ENCODE results near the gene MCTP2.

Gene MCTP2

GRCh38 chr15:94387442-94387841, 156.1 kb downstream of the MCTP2 start:
- TF ChIP-seq SPI1 (IDR thresholded peaks at IDR 0.05; ENCODE audit: borderline replicate concordance, low read depth) (no peak), REST (IDR thresholded peaks at IDR 0.05; ENCODE audit: insufficient replicate concordance, low read depth) (no peak), CTCF (IDR thresholded peaks at IDR 0.05; ENCODE audit: insufficient read depth, low read length) (no peak), POLR2AphosphoS5 (IDR thresholded peaks at IDR 0.05; ENCODE audit: low read depth) (no peak), GABPA (IDR thresholded peaks at IDR 0.05; ENCODE audit: low read depth) (no peak)
- Histone ChIP-seq H3K4me3 (replicated peaks; ENCODE audit: insufficient read depth, low read length) (no peak overlapping the region), H3K27me3 (ENCODE audit: insufficient read depth, poor library complexity, severe bottlenecking) (no peaks in the 10 kb centered on the region), H3K27ac (replicated peaks) (no peak overlapping the region)
- DNase-seq (ENCODE audit: low read depth in 1 of 2, low spot score in 1 of 2): no peak

GRCh38 chr15:94387849-94388441, 156.6 kb downstream of the MCTP2 start:
- TF ChIP-seq CTCF (IDR thresholded peaks at IDR 0.05; ENCODE audit: insufficient read depth, low read length): no peak
- no peak for TF ChIP-seq GABPA (IDR thresholded peaks at IDR 0.05; ENCODE audit: low read depth)
- TF ChIP-seq SPI1 (IDR thresholded peaks at IDR 0.05; ENCODE audit: borderline replicate concordance, low read depth): no peak
- no peak for TF ChIP-seq POLR2AphosphoS5 (IDR thresholded peaks at IDR 0.05; ENCODE audit: low read depth)
- TF ChIP-seq REST (IDR thresholded peaks at IDR 0.05; ENCODE audit: insufficient replicate concordance, low read depth): no peak
- Histone ChIP-seq H3K27me3 (ENCODE audit: insufficient read depth, poor library complexity, severe bottlenecking) (no peaks in the 10 kb centered on the region), H3K4me3 (replicated peaks; ENCODE audit: insufficient read depth, low read length) (no peak overlapping the region), H3K27ac (replicated peaks) (no peak overlapping the region)
- no peak for DNase-seq (ENCODE audit: low read depth in 1 of 2, low spot score in 1 of 2)

GRCh38 chr15:94395640-94396039, 164.3 kb downstream of the MCTP2 start:
- TF ChIP-seq REST (IDR thresholded peaks at IDR 0.05; ENCODE audit: insufficient replicate concordance, low read depth) (no peak), POLR2AphosphoS5 (IDR thresholded peaks at IDR 0.05; ENCODE audit: low read depth) (no peak), CTCF (IDR thresholded peaks at IDR 0.05; ENCODE audit: insufficient read depth, low read length) (no peak), GABPA (IDR thresholded peaks at IDR 0.05; ENCODE audit: low read depth) (no peak), SPI1 (IDR thresholded peaks at IDR 0.05; ENCODE audit: borderline replicate concordance, low read depth) (no peak)
- H3K27ac ChIP-seq (replicated peaks): no peak overlapping the region
- no peak for DNase-seq (ENCODE audit: low read depth in 1 of 2, low spot score in 1 of 2)
- no peaks in the 10 kb centered on the region for H3K27me3 ChIP-seq (ENCODE audit: insufficient read depth, poor library complexity, severe bottlenecking)
- no peak overlapping the region for H3K4me3 ChIP-seq (replicated peaks; ENCODE audit: insufficient read depth, low read length)
